GM18508 (cell line): ENCODE data around the gene PIWIL4.
"Not testable (repeated sequence)": the region's sequence is repeated elsewhere in the genome, so short reads cannot be mapped to it uniquely, and the experiment has no call there.

Experiments
- ATAC-seq: cut with Tn5 transposase; IDR thresholded peaks from one replicate; pipeline ENCODE4 v1.9.1; 2021; ENCODE audit warnings: moderate number of reproducible peaks; ENCODE audit not compliant: insufficient read depth, unreplicated experiment

The PIWIL4 gene

DNA sequence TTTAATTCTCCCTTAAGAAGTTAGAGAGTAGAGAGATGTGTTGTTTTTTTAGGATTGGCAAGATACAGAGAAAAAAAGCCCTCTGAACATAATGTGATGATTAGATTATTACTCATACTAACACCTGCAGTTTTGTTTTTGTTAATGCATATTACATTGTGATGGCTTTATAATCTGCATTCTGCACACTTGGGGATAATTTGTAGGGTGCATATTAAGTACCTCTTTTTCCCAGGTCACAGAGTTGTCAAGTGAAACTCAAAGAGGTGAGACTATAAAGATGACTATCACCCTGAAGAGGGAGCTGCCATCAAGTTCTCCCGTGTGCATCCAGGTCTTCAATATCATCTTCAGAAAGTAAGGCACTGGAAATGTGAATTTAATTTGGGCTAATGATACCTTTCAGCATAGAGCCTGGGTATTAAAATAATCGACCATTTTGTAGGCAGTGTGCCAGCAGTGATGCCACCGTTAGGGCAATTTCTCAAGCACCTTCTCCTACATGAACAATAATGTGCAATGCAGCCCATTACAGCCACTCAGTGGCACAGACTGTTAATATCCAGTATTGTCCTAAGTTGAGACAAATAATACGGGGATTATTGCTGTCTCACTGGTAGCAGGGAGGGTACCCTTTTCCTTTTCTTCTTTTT is 16.2 kb downstream of the PIWIL4 start:
- ATAC-seq: no peak

DNA sequence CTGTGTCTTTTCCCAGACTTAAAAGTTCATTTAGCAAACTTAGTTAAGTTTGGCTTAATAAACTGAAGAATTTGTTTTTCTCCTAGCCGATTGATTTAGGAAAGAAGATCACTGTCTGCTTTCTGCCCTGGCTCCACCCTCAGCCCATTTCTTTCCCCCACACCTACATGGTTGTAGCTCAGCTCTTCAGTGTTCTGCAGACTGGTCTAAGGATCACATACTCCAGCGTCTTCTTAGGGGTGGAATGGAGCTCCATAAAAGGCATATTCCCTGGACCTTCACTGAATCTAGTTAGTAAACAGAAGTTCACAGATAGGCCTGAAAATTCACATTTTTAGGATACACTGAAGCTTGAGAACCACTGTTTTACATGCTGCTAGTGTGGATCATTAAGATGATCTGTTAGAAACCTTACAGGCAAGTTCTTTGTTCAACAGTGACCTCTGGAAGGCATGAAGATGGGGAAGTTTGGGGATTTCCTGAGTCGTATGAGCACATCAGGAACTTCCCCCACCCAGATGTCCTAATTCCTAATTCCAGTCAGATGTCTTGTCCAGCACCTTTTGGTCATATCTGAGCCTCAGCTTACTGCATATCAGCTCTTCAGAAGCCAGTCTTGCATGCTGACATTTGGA is 16.8 kb downstream of the PIWIL4 start:
- ATAC-seq: peak; percentile 38

DNA sequence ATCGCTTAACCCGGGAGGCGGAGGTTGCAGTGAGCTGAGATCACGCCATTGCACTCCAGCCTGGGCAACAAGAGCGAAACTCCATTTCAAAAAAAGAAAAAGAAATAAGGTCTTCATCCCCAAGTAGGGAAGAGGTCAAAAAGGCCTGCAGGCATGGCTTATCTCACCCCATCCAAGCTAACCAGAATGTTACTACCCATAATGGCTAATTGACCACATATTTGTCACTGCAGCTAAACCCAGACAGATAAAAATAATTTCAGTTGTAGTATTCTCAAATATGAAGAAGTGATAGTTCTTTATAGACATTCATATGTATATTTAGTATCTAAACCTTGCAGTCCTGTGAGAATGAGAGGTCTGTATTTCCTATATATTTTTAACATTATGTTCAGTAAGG is 17.8 kb downstream of the PIWIL4 start:
- no peak for ATAC-seq

DNA sequence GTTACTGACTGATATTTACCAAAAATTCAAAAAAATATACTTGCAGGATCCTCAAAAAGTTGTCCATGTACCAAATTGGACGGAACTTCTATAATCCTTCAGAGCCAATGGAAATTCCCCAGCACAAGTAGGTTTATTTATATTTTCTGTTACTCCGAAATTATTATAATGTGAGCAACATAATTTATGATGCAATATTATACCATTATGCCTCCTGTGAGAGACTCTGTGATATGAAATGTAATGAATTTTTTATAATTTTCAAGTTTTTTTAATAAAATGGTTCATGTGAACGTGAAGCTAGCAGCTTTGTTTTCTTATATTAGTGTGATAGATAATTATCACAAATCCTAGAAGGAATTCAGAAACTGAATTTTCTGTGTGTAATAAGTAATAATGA is 18.2 kb downstream of the PIWIL4 start:
- no peak for ATAC-seq

DNA sequence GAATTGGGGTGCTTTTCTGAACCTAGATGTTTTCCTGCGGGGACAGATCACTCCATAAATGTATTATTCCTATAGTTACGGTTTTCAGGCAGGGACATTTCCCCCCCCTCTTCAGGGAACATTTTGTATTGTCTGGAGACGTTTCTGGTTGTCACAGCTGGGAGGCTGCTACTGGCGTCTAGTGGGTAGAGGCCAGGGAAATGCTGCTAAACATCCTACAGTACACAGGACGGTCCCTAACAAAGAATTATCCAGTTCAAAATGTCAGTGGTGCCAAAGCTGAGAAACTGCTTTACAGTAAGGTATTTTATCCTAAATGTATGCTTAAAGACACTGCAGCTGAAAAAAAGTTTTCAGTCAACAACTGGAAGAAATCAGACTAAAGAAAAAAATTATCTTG is 19.4 kb downstream of the PIWIL4 start:
- no peak for ATAC-seq

DNA sequence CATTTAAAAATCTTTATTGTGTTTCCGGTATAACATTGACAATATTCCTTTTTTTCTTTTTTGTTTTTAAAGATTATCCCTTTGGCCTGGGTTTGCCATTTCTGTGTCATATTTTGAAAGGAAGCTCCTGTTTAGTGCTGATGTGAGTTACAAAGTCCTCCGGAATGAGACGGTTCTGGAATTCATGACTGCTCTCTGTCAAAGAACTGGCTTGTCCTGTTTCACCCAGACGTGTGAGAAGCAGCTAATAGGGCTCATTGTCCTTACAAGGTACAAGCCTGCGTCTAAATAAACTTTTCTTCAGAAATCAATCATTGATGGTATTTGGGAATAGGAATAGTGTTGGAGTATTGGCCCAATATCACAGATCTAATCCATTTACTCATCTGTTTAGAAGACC is 19.8 kb downstream of the PIWIL4 start:
- ATAC-seq: no peak

DNA sequence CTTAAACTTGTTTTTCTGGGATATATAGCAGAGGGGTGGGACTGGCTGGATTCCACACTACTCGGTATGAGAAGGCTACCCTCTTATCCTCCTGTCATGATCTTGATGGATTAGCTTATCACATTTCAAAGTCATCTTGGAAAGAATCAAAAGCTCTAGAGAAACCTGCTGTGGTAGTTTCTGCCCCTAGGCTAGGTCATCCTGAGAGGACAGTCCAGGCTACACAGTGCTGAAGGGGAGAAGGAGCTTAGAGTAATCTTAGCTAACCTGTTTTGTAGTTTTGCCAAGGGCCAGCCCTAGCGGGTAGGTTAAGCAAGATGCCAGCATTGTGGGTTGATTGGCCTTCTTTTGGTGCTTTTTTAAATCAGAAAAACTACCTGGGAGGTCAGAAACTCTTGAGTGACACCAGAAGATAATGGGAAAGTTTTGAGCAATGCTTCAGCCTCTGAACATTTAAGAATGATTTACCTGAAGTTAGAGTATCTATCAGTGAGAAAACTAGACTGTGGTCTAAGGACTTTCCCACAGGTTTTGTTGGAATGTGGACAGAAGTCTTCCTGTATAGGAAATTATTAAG is 21.3 kb downstream of the PIWIL4 start:
- no peak for ATAC-seq

DNA sequence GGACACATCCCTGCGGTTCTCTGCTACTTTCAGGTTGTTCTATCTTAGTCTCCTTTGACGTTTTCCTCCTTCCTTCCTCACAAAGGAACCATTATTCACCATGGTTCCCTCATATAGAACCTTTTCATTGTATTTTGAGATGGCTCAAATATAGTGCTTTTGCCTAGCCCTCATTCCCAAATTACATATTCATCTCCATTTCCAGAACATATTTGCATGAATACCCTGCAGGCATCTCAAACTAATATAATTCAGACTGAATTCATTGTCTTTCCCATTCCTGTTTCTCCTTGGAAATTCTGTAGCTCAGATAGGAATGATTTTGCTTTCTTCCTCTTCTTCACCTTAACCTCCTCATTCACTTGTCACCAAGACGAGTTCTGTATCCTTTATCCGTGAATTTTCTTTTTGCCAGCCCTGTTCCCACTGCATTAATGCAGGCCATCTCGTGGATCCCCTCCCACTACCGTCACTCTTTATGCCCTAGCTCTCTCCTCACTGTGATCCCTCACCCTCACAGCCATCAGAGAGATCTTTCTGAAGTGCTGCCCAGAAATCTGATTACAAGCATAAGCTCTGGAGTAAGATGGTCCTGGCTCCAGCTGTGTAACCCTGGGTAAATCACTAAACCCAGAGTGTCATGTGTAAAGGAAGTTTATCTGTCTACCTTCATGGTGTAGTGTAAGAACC is 23.3 kb downstream of the PIWIL4 start:
- ATAC-seq: no peak

DNA sequence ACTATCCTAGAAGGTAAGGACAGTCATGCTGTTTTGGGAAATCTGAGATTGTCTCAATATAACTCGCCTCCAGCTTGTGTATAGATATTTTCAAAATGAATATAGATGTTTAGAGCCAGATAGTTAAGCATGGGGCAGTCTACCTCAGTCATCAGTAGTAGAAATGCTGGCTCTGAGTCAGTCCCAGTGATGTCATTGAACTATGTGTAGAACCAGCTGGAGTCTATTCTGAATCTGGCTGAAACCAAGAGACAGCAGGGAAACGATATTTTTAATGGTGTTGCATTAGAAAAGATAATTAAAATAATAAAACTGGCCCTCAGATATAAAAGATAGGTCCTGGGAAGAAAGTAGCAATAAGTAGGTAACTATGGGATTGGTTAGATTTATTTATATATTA is 25.9 kb downstream of the PIWIL4 start:
- ATAC-seq: peak; percentile 68

DNA sequence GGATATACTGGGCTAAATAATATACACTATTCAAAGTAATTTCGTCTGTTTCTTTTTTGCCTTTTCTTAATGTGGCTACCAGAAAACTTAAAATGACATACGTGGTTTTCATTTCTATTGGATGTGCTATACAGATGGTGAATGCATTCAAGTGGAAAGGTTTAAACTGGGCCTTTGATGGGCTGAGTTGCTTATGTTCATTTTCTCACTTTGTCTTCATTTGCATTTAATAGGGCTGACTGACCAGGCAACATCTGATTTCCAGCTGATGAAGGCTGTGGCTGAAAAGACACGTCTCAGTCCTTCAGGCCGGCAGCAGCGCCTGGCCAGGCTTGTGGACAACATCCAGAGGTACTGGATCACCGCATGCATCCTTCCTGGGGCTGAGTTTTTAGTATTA is 27.9 kb downstream of the PIWIL4 start:
- no peak for ATAC-seq

DNA sequence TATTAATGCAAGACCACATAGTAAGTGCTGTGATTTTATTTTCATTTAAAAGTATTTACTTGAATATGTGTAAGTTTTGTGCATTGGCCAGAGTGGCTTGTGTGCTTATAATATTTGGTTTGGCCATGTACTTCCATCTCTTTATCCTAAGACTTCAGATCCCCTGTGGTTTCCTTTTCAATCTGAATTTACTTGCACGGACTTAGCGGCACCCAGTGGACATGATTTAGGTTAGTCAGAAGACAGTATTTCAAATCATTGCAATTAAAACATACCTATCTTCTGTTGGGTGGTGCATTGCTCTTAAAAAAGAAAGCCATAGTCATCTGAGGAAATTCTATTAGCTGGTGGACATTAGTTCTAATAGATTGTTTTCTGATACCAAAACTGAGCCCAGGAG is 30.7 kb downstream of the PIWIL4 start:
- ATAC-seq: no peak

DNA sequence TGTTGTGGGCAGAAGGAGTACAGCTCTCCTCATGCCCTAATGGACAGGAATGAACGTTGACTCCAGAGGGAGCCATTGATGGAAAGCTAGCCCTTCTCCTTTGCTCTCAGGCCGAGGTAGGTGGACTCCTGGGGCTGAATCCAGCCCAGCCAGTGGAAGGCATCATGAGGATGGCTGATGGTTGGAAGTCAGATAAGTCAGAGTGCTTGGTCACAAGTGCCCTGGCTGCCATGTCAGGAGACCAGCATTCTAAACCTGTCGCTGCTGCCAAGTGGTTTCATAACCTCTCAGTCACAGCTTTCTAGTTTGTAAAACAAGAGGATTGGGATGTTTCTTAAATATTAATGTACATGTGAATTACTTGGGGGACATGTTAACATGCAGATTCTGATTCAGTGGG is 32.3 kb downstream of the PIWIL4 start:
- no peak for ATAC-seq

DNA sequence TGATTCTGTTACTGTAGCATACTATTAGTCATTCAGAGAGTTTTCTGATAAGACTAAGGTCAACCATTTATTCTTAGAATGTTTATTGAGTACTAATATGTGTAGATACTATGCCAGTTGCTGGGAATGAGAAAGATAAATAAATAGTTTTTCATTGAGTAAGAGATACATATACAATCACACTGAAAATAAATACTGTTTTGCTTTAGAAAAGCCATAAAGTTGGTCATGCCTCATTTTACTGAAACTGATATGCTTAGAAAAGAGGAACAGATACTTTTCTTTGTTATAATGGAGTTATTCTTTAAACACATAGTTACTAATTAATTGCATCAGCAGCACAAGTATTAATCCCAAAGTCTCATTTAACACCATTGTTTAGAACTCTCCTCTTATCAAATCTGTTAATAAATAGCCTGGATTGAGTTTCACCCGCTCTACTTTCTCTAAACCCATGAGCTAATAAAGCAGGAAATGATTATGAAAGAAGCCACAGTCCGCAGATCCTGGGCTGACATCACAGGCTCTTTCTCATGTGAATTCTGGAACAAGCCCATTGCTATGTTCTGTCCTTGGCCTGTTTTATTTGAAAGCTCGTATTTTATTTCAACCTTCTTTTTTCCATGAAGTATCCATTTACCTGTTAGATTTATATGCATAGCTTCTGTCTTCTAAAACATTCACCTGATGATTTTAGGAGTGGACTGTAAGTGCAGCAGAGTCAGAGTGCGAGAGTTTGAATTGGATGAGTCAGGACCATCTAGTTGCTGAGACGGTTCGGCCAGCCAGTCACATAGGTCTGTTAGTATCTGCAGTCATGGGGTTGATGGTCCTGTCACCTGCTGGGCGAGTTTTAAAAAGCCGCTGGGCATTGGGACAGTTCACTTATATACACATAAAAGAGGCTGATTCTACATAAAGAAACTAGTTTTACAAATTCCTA is 35.5 kb downstream of the PIWIL4 start:
- ATAC-seq: peak; percentile 82

DNA sequence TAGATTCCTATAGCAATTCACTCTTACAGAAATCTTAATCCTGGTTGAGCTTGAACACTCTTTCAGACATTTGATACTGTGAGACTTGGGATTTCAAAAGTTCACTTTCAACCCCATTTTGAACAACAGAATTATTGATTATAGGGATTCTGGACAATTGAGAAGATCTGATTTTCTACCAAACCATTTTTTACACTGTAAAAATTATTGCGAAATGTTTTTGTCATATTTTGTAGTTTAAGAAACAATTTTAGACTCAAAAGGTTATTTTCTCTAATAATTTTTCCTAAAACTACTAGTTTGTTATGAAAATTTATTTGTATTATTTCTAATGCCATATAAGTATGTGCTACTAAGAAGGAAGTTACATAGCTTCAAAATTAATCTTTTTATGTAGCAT is 36.4 kb downstream of the PIWIL4 start:
- ATAC-seq: no peak

DNA sequence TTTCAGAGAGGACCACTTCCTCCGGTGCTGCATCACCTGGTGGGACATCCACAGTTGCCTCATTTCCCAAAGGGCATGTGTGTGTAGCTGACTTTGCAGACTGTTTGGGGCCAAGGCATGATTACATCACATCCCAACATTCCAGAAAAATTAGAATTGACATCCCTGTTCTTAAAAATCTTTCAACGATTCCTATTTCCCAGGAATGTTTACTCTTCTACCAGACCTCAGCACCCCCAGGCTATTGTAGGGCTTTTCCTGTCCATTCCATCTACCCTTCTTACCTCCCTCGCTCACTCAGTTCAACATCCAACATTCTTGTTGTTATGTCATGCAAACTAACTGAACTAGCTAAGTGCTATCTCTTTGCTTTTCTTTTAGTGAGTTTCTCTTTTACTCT is 37.3 kb downstream of the PIWIL4 start:
- ATAC-seq: no peak

DNA sequence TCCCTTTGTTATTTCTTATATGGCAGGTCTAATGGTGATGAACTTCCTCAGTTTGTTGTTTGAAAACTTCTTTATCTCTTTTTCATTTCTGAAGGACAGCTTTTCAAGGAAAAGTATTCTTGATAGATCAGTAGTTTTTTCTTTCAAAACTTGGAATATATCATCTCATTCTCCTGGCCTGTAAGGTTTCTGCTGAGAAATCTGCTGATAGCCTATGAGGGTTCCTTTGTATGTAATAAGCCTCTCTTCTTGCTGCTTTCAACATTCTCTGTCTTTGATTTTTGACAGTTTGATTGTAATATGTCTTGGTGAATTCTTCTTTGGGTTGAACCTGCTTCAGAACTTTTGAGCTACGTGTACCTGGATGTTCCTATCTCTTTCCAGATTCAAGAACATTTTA is 46.0 kb downstream of the PIWIL4 start:
- ATAC-seq: no peak

DNA sequence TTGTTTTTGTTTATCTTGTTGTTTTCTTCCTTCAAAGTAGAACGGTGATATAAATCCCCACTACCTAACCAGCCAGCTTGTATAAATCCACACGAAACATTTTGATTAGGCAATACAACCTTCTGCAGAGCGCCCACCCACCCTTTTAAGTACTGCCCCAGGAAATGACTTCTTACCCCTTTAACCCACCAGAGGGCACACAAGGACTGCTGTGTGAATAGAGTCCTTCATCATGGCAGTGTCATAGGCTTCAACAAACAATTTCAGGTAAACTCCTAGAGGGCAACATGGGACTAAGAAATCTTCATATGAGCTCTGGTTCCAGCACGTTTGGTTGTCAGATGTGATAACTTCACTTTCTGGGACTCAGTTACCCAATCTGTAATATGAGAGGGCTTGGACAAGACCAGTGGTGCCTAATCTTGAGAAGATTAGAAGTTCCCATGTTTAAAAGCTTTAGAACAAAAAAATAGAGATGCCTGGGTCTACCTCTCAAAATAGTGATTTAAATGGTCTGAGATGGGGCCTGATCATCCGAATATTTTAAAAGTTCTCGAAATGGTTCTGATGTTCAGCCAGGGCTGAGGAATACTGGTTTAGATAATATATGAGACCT is 56.1 kb downstream of the PIWIL4 start:
- ATAC-seq: peak; percentile 91

DNA sequence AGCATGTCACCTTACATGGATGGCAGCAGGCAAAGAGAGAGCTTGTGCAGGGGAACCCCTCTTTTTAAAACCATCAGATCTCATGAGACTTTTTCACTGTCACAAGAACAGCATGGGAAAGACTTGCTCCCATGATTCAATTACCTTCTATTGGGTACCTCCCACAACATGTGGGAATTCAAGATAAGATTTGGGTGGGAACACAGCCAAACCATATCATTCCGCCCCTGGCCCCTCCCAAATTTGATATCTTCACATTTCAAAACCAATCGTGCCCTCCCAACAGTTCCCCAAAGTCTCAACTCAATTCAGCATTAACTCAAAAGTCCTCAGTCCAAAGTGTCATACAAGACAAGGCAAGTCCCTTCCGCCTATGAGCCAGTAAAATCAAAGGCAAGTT is 58.3 kb downstream of the PIWIL4 start:
- ATAC-seq: not testable (repeated sequence)

DNA sequence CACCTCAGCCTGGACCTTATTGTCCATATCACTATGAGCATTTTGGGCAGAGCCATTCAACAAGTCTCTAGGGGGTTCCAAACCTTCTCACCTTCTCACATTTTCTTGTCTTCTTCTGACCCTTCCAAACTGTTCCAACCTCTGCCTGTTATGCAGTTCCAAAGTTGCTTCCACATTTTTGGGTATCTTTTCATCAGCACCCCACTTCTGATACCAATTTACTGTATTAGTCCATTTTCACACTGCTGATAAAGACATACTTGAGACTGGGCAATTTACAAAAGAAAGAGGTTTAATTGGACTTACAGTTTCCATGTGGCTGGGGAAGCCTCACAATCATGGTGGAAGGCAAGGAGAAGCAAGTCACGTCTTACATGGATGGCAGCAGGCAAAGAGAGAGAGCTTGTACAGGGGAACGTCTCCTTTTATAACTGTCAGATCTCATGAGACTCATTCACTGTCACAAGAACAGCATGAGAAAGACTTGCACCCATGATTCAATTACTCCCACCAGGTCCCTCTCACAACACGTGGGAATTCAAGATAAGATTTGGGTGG is 59.9 kb downstream of the PIWIL4 start:
- ATAC-seq: not testable (repeated sequence)

DNA sequence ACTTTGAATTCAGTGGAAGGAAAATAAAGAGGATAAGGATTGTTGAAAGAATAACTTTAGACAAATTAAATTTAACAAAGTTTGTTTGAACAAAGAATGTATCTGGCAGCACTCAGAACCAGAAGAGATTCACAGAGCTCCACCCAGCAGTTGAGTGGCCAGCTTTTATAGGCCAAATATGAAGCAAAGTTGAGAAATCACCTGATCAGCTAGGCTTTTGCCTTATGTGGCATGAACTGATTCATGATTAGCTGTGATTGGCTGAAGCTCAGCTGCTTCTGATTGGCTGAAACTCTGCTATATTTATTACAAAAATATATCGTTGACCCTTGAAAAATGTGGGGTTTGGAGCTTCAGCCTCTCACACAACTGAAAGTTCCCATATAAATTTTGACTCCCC is 62.6 kb downstream of the PIWIL4 start:
- no peak for ATAC-seq
